ENCODE results near the gene KCNMB1. TPM values are rescaled to one million over a fixed set of nuclear protein-coding genes. Genes with fewer than 3 reads are reported as not detected.

KCNMB1 gene
- total and polyA plus RNA-seq, 2 donors (not counting 3 experiments of a cell fraction or from before 2014, with no cell fraction given): 0.15 to 0.29 TPM

DNA sequence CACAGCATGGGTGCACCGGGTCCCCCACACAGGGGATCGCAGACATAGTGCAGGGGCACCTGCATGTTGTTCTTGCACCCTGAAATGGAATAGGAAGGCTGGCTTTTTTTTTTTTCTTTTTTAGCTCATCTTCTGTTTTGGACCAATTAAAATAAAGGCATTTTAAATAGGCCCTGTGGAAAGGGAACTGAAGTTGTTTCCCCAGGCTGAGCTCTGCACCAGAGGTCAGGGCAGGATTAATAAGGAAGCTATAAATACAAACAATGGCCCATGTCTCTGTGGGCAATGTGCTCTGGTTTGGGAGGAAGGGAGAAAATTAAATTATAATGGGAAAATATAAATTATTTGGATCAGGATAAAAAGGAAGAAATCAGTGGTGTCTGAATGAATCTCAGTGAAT lies 21.2 kb upstream of the KCNMB1 start:
- POLR2A ChIA-PET: no interaction called here

More for the DNA sequence above, 21.2 kb upstream of the KCNMB1 start:
- H3K9me1 ChIP-seq (replicated peaks; ENCODE audit: control insufficient read depth, extremely low read depth, insufficient read depth, low read length): no peaks in the 10 kb centered on the region
- no peaks in the 10 kb centered on the region for H3K4me1 ChIP-seq (ENCODE audit: control insufficient read depth, extremely low read depth, insufficient read depth, low read length)
- H3K36me3 ChIP-seq (ENCODE audit: control insufficient read depth in 2 of 2, extremely low read depth in 1 of 2, insufficient read depth in 2 of 2, low read length in 2 of 2): no peaks in the 10 kb centered on the region
- H3K9me3 ChIP-seq (replicated peaks; ENCODE audit: control insufficient read depth, insufficient read depth, low read length): no peaks in the 10 kb centered on the region
- dilution Hi-C loops (cut with MboI; ENCODE audit: extremely low pct_ligation_motif_present, low sequenced_read_pairs): no loop called here
- no peak overlapping the region for H3K4me3 ChIP-seq (replicated peaks in 1 of 3; ENCODE audit: insufficient read depth in 1 of 3, low read depth in 1 of 3, low read length in 3 of 3)
- H3K27ac ChIP-seq (ENCODE audit: insufficient read depth, low read depth, low read length): no peak overlapping the region
- intact Hi-C loops (cut with micrococcal nuclease): no loop called here
- no peak overlapping the region for H2AFZ ChIP-seq (ENCODE audit: low read depth, low read length)
- CTCF ChIA-PET: interaction anchor here (1.4 kb wide), 1 partner anchor 142 kb away, joined by 3 read pairs; no protein-coding TSS in a partner anchor
- TF ChIP-seq MAX (IDR thresholded peaks at IDR 0.05; ENCODE audit: insufficient read depth, insufficient read length) (no peak), POLR2AphosphoS5 (IDR thresholded peaks at IDR 0.05; ENCODE audit: insufficient read depth, low read depth, low read length) (no peak), GATA2 (IDR thresholded peaks at IDR 0.05; ENCODE audit: insufficient read depth, insufficient read length, low read depth, low read length) (no peak), EZH2 (IDR thresholded peaks at IDR 0.05; ENCODE audit: borderline replicate concordance, low read depth, low read length, severe bottlenecking) (no peak), JUN (IDR thresholded peaks at IDR 0.05; ENCODE audit: borderline replicate concordance, insufficient read depth, insufficient read length, low read depth) (no peak), MYC (IDR thresholded peaks at IDR 0.05; ENCODE audit: low read depth, low read length) (no peak)
- TF ChIP-seq, protein P1, sequence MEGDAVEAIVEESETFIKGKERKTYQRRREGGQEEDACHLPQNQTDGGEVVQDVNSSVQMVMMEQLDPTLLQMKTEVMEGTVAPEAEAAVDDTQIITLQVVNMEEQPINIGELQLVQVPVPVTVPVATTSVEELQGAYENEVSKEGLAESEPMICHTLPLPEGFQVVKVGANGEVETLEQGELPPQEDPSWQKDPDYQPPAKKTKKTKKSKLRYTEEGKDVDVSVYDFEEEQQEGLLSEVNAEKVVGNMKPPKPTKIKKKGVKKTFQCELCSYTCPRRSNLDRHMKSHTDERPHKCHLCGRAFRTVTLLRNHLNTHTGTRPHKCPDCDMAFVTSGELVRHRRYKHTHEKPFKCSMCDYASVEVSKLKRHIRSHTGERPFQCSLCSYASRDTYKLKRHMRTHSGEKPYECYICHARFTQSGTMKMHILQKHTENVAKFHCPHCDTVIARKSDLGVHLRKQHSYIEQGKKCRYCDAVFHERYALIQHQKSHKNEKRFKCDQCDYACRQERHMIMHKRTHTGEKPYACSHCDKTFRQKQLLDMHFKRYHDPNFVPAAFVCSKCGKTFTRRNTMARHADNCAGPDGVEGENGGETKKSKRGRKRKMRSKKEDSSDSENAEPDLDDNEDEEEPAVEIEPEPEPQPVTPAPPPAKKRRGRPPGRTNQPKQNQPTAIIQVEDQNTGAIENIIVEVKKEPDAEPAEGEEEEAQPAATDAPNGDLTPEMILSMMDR (IDR thresholded peaks at IDR 0.05; ENCODE audit: extremely low read depth in 1 of 2, insufficient read depth in 1 of 2, low read depth in 1 of 2, low read length in 2 of 2): no peak
- H3K79me2 ChIP-seq (ENCODE audit: control insufficient read depth, insufficient read depth, low read length): no peaks in the 10 kb centered on the region
- FAIRE-seq (no peak), DNase-seq (ENCODE audit: low read depth, low spot score) (no peak)
- no peak overlapping the region for H3K4me2 ChIP-seq (ENCODE audit: insufficient read depth, low read length)
- no TSS peak for BruUV-seq (replicated peaks)
- no peaks in the 10 kb centered on the region for H4K20me1 ChIP-seq (replicated peaks; ENCODE audit: control insufficient read depth, extremely low read depth, insufficient read depth, low read length)
- no peak overlapping the region for H3K9ac ChIP-seq (replicated peaks; ENCODE audit: extremely low read depth, insufficient read depth, low read length)
- H3K27me3 ChIP-seq (ENCODE audit: control insufficient read depth in 2 of 2, insufficient read depth in 2 of 2, low read length in 2 of 2): peaks cover 0 to 2% of the 10 kb centered on the region in 2 experiments

Measured in endothelial cell of umbilical vein (primary cell).